MCF 10A (cell line): ENCODE measurements around the gene RELN. TPM values are rescaled to one million over a fixed set of nuclear protein-coding genes. Genes with fewer than 3 reads are reported as not detected.

ENCODE experiments used
- BruUV-seq: library from RNA; stranded (reverse); fragments of 400-500 nt; replicated peaks from 2 replicates; lab custom pipeline; 2021; lab: Mats Ljungman, UMichigan
- CTCF ChIA-PET: fragments of 300-600 bp; sonication (Branson Sonifier 250); formaldehyde crosslinking; extraction: SDS; loops from one replicate; lab custom pipeline; 2021; ENCODE audit warnings: antibody characterized with exemption, inconsistent platforms; lab: Yijun Ruan, JAX
- POLR2A ChIA-PET: fragments of 300-600, 350-650 bp; sonication (Branson Sonifier 250); formaldehyde crosslinking; extraction: SDS; loops from one replicate; lab custom pipeline; 2020; ENCODE audit warnings: antibody characterized with exemption, inconsistent platforms; lab: Yijun Ruan, JAX
- DNase-seq: peaks from one replicate; pipeline ENCODE4 v3.0.0-alpha.2; 2018; ENCODE audit not compliant: unreplicated experiment
- H3K27ac Mint-ChIP-seq: one replicate; pipeline ENCODE4 v1.8.0; 2022; ENCODE audit warnings: mild to moderate bottlenecking, low read depth, mixed read lengths; ENCODE audit not compliant: unreplicated experiment
- H3K27me3 Mint-ChIP-seq: one replicate; pipeline ENCODE4 v1.8.0; 2022; ENCODE audit warnings: mixed read lengths; ENCODE audit not compliant: insufficient read depth, unreplicated experiment
- H3K36me3 Mint-ChIP-seq: one replicate; pipeline ENCODE4 v1.8.0; 2022; ENCODE audit warnings: mild to moderate bottlenecking, moderate library complexity, mixed read lengths; ENCODE audit not compliant: insufficient read depth, unreplicated experiment
- H3K4me1 Mint-ChIP-seq: one replicate; pipeline ENCODE4 v1.8.0; 2022; ENCODE audit warnings: mixed read lengths; ENCODE audit not compliant: insufficient read depth, unreplicated experiment
- H3K4me3 Mint-ChIP-seq: one replicate; pipeline ENCODE4 v1.8.0; 2022; ENCODE audit warnings: mild to moderate bottlenecking, moderate library complexity, mixed read lengths; ENCODE audit not compliant: unreplicated experiment
- H3K9me3 Mint-ChIP-seq: one replicate; pipeline ENCODE4 v1.8.0; 2022; ENCODE audit warnings: mixed read lengths; ENCODE audit not compliant: unreplicated experiment
- CTCF ChIP-seq: fragments of 200-600 bp; IDR thresholded peaks from one replicate; pipeline ENCODE4 v1.8.0; 2022; ENCODE audit warnings: antibody characterized with exemption, mild to moderate bottlenecking; ENCODE audit not compliant: unreplicated experiment
- intact Hi-C: fragments of 100-400 bp; cut with micrococcal nuclease; formaldehyde crosslinking; loops from 2 replicates; pipeline ENCODE4 v1.14.1; 2022
- total RNA-seq: library from RNA; stranded (reverse); gene quantifications from 2 replicates; pipeline ENCODE4 v1.2.3, GENCODE V29; 2022

RELN gene
- total RNA-seq, 1 experiment from 2014 or later = not detected

- no TSS peak for BruUV-seq
- Mint-ChIP-seq H3K4me3 (no peak overlapping the region), H3K27ac (no peak overlapping the region), H3K9me3 (no peaks in the 10 kb centered on the region), H3K36me3 (no peaks in the 10 kb centered on the region), H3K4me1 (no peaks in the 10 kb centered on the region), H3K27me3 (peaks cover 46% of the 10 kb centered on the region)
- intact Hi-C loops = no loop called here
- ChIA-PET POLR2A (interaction anchor here (0.6 kb wide), 1 partner anchor 39 kb away, joined by 3 read pairs; no protein-coding TSS in a partner anchor), CTCF (no interaction called here)
- no peak for DNase-seq
- no peak for TF ChIP-seq CTCF
Observed at GRCh38 chr7:103698064-103698463, 291.4 kb downstream of the RELN start.

GRCh38 chr7:103695521-103695920, 293.9 kb downstream of the RELN start:
- no peaks in the 10 kb centered on the region for H3K4me1 Mint-ChIP-seq
- no peaks in the 10 kb centered on the region for H3K9me3 Mint-ChIP-seq
- H3K4me3 Mint-ChIP-seq = no peak overlapping the region
- no peak for DNase-seq
- H3K36me3 Mint-ChIP-seq = no peaks in the 10 kb centered on the region
- intact Hi-C loops = no loop called here
- BruUV-seq = no TSS peak
- no peak overlapping the region for H3K27ac Mint-ChIP-seq
- no peak for TF ChIP-seq CTCF
- H3K27me3 Mint-ChIP-seq = peaks cover 34% of the 10 kb centered on the region
- ChIA-PET POLR2A (no interaction called here), CTCF (no interaction called here)

GRCh38 chr7:103694304-103694703, 295.2 kb downstream of the RELN start:
- no peak overlapping the region for H3K4me3 Mint-ChIP-seq
- no peaks in the 10 kb centered on the region for H3K4me1 Mint-ChIP-seq
- POLR2A ChIA-PET = no interaction called here
- intact Hi-C loops = no loop called here
- BruUV-seq = no TSS peak
- DNase-seq = no peak
- CTCF ChIA-PET = no interaction called here
- TF ChIP-seq CTCF = no peak
- no peaks in the 10 kb centered on the region for H3K36me3 Mint-ChIP-seq
- no peak overlapping the region for H3K27ac Mint-ChIP-seq
- peaks cover 34% of the 10 kb centered on the region for H3K27me3 Mint-ChIP-seq
- no peaks in the 10 kb centered on the region for H3K9me3 Mint-ChIP-seq

GRCh38 chr7:103691291-103691690, 298.2 kb downstream of the RELN start:
- no peaks in the 10 kb centered on the region for H3K9me3 Mint-ChIP-seq
- no peaks in the 10 kb centered on the region for H3K36me3 Mint-ChIP-seq
- no peak overlapping the region for H3K27ac Mint-ChIP-seq
- H3K4me1 Mint-ChIP-seq = no peaks in the 10 kb centered on the region
- DNase-seq = no peak
- no peak for TF ChIP-seq CTCF
- H3K4me3 Mint-ChIP-seq = no peak overlapping the region
- ChIA-PET CTCF (no interaction called here), POLR2A (no interaction called here)
- no TSS peak for BruUV-seq
- peaks cover 33% of the 10 kb centered on the region for H3K27me3 Mint-ChIP-seq
- intact Hi-C loops = no loop called here
